T-helper 1 cell treated with Interleukin-12 subunit alpha and Interleukin-12 subunit beta and Interleukin-4 antibody, amounts not matched to agents 30 ng/mL and 1 ng/mL, for 36 hours (primary cell): Measurements from ENCODE around the gene ZNF319. TPM values are rescaled to one million over a fixed set of nuclear protein-coding genes. Genes with fewer than 3 reads are reported as not detected.
"Not testable (repeated sequence)": the region's sequence is repeated elsewhere in the genome, so short reads cannot be mapped to it uniquely, and the experiment has no call there.

Source experiments
- intact Hi-C: fragments of 100-400 bp; cut with micrococcal nuclease; formaldehyde crosslinking; loops from one replicate; pipeline ENCODE4 v1.15.1; 2024
- total RNA-seq: library from RNA; stranded (reverse); gene quantifications from 2 replicates; pipeline ENCODE4 v1.2.3, GENCODE V29; 2022

Gene ZNF319
- total RNA-seq, 1 donor from 2014 or later, result 17.8 TPM

- intact Hi-C loops, result no loop called here
Measured at GRCh38 chr16:57982385-57982784, 18.1 kb downstream of the ZNF319 start.

- intact Hi-C loops, result no loop called here
Measured at GRCh38 chr16:57981636-57982035, 18.8 kb downstream of the ZNF319 start.

GRCh38 chr16:57979006-57979585 lies 21.4 kb downstream of the ZNF319 start:
- intact Hi-C loops, result no loop called here

GRCh38 chr16:57978070-57978465 lies 22.4 kb downstream of the ZNF319 start:
- intact Hi-C loops, result not testable (repeated sequence)

GRCh38 chr16:57977418-57978069 lies 22.9 kb downstream of the ZNF319 start:
- intact Hi-C loops, result no loop called here

GRCh38 chr16:57976331-57976796 lies 24.1 kb downstream of the ZNF319 start:
- intact Hi-C loops, result no loop called here

GRCh38 chr16:57972306-57972705 lies 28.2 kb downstream of the ZNF319 start:
- intact Hi-C loops, result no loop called here

- intact Hi-C loops, result no loop called here
Measured at GRCh38 chr16:57971848-57972247, 28.6 kb downstream of the ZNF319 start.

- intact Hi-C loops, result no loop called here
Measured at GRCh38 chr16:57970970-57971369, 29.5 kb downstream of the ZNF319 start, which contains the start of gene CNGB1. Gene CNGB1 (minus strand): TSS chr16:57971128. CDS start chr16:57967286, 3,842 bp downstream.

GRCh38 chr16:57970319-57970718 lies 30.2 kb downstream of the ZNF319 start:
- intact Hi-C loops, result no loop called here

- intact Hi-C loops, result no loop called here
Measured at GRCh38 chr16:57969451-57970123, 30.9 kb downstream of the ZNF319 start.

- intact Hi-C loops, result no loop called here
Measured at GRCh38 chr16:57967916-57968315, 32.6 kb downstream of the ZNF319 start.

- intact Hi-C loops, result no loop called here
Measured at GRCh38 chr16:57966986-57967385, 33.5 kb downstream of the ZNF319 start.

- intact Hi-C loops, result no loop called here
Measured at GRCh38 chr16:57966204-57966771, 34.2 kb downstream of the ZNF319 start.

- intact Hi-C loops, result no loop called here
Measured at GRCh38 chr16:57964157-57964700, 36.2 kb downstream of the ZNF319 start.

- intact Hi-C loops, result no loop called here
Measured at GRCh38 chr16:57962756-57963155, 37.7 kb downstream of the ZNF319 start.

GRCh38 chr16:57962046-57962445 lies 38.4 kb downstream of the ZNF319 start:
- intact Hi-C loops, result no loop called here

GRCh38 chr16:57961538-57961937 lies 38.9 kb downstream of the ZNF319 start:
- intact Hi-C loops, result no loop called here

GRCh38 chr16:57960826-57961472 lies 39.5 kb downstream of the ZNF319 start:
- intact Hi-C loops, result no loop called here

GRCh38 chr16:57960310-57960709 lies 40.2 kb downstream of the ZNF319 start:
- intact Hi-C loops, result no loop called here

GRCh38 chr16:57959804-57960203 lies 40.7 kb downstream of the ZNF319 start:
- intact Hi-C loops, result no loop called here
